G401.6 (cell line): ENCODE measurements around the gene RNF222.

Experiments used
- FAIRE-seq: peaks from 2 replicates; lab custom pipeline; 2012; peaks lifted over from hg19 to GRCh38; lab: Jason Lieb, UNC

RNF222 gene, protein sequence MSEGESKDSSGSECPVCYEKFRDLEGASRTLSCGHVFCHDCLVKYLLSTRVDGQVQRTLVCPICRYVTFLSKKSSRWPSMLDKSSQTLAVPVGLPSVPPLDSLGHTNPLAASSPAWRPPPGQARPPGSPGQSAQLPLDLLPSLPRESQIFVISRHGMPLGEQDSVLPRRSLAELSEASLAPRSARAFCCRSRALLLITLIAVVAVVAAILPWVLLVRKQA

DNA sequence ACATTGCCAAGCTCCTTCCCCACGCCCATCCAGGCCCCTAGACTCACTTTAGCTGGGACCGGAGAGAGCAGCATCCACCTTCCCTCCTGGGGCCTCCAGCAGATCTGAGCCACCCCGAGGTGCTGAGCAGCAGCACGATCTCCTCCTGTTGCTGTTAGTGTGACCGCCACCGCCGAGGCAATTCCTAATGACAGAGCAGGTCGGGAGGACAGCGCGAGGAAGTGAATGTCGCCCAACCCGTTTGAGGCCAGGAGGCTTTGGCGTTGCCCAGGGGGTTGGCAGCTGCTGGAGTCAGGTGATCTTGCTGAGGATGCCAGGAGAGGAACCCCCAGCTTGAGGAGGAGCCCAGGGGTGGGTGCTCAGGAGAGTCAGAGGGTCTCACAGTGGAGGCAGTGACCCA lies at the start of gene RNF222:
Gene RNF222, minus strand, starts transcription at position 192 of the 400 bp plus-strand sequence. CDS start 4,366 bp downstream, outside the sequence.
- FAIRE-seq, result no peak

DNA sequence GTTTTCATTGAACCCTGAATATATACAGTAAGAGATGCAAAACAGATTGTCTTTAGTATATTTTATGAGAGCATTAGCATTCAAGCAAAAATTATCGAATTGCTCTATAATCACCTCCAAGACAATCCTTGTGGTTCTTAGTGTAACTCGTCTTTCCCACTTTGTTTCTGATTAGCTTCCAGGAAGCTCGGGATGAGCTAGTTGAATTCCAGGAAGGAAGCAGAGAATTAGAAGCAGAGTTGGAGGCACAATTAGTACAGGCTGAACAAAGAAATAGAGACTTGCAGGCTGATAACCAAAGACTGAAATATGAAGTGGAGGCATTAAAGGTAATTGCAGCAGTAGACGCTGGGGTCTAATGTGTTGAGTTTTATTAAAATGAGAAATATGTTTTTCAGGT lies 47.9 kb upstream of the RNF222 start:
- no peak for FAIRE-seq

DNA sequence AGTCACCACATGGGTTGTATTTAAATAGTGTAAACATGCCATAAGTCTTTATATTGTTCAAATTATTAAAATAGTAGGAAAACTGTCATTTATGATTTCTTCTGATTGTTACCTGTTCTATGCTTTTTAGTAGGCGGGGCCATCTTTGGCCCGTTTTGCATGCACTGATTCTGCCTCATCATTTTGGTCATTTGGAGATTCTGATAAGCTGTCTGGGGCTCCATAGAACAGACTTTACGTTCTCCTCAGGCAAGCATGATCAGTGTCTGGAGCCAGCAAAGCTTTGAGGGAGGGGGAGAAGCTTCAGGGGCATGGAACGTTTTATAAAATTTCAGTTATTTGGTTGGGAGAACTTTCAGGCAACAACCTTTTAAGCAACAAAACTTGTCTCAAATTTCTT lies 46.9 kb upstream of the RNF222 start:
- no peak for FAIRE-seq

DNA sequence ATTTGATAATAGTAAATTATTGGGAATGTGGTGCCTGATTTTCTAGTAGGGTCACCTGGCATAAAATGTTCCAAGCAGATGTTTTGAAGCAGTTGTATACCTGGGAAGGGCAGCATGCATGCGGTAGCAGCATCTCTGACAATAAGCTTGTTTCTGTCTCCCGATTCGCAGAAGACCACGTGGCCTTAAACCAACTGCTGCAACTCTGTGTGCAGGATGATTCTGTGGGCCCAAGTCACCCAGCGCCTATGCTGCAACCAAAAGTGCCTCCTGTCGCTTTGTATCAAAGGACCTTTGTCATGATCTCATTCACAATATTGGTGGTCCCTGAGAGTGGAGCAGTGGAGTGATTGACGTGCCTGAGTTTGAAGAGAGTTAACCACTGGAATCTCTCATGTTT lies 46.1 kb upstream of the RNF222 start:
- FAIRE-seq, result no peak

DNA sequence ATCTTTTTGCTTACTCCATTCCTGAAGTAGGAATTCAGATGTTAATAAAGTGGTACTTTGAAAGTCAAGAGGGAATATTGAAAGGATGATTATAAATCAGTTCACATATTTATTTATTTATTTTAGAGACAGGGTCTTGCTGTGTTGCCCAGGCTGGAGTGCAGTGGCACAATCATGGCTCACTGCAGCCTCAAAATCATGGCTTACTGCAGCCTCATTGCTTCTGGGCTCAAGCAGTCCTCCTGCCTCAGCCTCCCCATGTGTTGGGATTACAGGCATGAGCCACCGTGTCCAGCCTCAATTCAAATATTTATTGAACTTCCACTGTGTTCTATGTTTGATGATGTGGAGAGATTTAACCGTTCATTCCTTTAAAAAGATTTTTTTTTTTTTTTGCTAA lies 44.7 kb upstream of the RNF222 start:
- no peak for FAIRE-seq

DNA sequence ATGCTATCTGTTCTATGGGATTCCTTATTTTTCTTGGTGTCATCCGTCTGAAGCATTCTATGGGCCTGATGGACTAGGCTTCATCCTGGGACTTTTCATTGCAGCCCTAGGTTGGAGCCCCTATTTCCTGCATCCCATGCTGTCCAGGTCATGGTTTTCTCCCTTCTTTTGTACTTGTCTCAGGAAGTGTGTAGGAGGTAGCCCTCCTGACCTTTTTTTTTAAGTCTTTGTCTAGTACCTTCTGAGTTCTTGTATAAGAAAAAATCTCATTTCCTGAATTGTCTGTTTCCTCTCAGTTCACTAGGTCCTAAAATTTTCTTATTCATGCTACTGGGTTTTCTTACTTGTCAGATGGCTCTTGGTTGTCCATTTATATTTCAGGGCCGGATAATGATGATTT lies 44.1 kb upstream of the RNF222 start:
- FAIRE-seq, result no peak

DNA sequence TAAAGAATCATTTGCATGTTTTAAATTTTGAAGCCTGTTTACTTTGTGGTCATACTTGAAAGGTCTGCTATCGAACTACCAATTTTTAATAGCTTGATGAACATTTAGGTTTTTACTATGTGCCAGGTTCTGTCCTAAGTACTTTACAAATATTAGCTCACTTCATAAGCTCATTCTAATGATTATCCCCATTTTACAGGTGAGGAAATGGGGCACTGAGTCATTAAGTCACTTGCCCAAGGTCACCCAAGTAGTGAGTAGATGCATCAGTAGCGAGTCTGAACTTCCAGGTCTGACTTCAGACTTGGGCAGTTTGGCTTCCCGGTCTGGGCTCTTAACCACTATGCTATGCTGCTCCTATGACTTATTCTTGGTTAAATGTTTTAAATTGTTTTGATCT lies 42.1 kb upstream of the RNF222 start:
- FAIRE-seq, result no peak

DNA sequence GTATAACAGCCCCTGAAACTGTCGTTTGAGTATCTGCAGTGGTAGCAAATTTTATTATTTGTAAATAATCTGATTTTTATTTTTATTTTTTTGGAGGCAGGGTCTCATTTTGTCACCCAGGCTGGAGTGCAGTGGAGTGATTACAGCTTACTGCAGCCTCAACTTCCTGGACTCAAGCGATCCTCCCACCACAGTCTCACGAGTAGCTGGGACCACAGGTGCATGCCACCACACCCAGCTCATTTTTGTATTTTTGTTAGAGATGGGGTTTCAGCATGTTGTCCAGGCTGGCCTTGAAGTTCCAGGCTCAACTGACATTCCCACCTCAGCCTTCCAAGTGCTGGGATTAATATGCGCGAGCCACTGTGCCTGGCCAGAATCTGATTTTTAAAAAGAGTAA lies 40.8 kb upstream of the RNF222 start:
- no peak for FAIRE-seq

DNA sequence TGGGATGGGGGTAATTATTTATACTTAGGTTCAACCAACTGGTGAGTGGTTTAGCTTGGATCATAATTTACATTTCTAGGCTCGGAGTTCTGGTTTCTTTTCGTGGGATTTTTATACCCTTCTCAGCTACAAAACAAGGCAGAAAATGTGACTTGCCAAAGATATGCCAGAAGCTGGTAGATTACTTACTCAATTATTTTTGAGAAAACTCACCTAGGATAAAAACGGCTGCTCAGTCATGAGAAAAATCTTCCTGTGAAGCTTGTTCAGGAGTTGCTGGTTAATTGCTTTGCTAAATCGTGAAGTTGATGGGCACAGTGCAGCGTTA lies 39.2 kb upstream of the RNF222 start:
- no peak for FAIRE-seq

DNA sequence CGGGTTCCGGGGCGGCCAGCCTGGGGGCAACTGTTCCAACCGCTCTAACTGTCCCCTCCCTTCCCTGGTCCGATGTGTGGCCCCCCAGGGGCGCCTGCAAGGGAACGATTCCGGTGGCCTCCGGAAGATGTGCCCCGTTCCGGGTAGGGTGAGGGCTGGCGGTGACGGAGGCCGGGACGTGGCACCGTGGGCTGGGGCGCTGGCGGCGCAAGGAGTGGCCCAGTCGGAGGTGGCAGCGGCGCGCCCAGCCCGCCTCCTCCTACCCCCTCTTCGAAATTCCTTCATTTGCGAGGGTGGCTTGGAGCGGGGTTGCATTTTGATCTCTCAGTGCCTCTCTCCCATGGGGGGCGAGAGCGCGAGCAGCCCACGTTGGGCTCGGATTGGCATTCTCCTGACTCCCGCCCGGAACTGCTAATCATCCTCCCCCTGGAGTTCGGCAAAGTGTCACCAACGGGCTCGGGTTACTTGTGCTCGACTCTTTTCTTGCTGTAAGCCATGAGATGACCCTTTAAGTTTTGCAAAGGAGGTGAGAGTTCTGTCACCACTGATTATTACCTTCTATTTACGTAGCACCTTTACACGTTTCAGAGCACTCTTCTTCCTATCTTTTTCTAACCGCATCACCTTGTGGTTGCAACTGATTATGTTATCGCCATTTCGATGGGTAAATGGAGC lies 38.7 kb upstream of the RNF222 start:
- no peak for FAIRE-seq

DNA sequence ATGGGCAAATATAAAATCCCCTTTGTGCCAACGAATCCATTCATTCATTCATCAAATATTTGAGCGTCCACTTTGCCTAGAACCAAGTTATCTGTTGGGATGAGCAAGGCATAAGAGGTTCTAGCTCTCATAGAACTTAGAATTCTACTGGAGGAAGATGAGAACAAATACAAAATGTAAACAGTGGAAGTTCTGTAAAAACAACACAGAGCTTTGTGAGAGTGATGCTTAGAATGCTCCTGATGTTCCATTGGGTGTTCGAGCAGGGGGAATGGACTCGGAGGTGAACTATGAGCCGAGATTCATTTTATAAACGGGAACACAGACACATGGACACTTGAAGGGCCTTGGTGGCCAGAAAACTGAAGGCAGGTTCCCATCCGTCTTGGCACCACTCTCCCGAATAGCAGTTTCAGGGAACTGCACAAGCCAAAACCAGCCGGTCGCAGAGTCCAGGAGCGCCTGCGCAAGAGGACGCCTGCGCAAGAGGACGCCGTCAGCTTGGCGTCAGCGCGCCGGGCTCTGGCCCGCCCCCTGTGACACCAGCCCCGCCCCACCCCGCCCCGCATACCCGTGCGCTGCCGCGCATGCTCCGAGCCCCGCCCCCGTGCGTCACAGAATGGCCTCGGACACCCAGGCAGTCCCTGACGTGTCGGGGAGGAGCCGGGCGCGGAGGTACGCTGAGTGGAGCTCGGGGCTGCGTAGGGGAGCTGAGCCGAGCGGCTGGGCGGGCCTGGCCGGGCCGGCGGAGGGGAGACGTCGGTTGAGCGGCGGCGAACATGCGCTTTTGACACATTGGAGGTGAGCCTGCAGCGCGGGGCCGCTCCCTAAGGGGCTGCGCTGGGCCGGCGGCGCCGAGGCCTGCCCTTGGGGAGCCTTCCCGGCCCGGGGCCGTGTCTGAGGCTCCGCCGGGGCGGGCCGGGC lies 37.9 kb upstream of the RNF222 start, which contains the start of gene NDEL1:
Gene NDEL1, plus strand, starts transcription at position 640 of the 924 bp plus-strand sequence. CDS start 8,388 bp downstream, outside the sequence.
- FAIRE-seq, result no peak

DNA sequence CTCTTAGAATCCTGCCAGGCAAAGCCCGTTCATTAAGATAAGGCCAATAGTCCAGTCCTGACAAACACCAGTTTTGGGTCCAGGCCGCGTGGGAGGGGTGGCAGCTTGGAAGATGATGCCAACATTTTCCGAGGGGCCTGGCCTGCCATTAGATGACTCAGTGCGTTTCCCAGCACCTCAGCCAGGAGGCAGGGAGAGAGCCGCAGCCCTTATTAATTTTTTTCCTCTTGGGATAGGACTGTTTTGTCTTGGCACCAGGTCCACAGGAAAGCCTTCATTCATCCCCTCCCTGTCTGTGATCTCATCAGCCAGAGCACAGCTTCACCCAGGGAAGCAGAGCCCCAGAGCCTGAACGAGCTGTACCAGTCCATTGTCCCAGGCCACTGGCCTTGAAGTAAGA lies 33.3 kb upstream of the RNF222 start:
- no peak for FAIRE-seq

DNA sequence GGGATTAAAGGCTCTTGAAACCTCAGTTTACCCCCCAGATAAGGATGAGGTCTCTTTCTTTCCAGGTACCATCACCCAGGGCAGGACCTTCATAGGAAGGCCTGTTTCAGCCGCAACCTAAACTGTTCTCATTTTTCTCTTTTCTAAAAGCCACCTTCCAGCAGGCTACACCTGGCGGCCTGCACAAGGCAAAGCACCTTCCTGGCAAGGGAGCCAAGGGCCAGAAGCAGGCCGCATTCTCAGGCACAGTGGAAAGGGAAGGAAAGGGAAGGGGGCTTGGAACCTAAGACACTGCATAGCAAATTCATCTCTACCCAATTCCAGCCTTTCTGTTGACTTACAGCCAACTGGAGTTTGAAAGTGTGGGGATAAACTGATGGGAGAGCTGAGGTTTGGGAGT lies 29.2 kb upstream of the RNF222 start:
- FAIRE-seq, result no peak

DNA sequence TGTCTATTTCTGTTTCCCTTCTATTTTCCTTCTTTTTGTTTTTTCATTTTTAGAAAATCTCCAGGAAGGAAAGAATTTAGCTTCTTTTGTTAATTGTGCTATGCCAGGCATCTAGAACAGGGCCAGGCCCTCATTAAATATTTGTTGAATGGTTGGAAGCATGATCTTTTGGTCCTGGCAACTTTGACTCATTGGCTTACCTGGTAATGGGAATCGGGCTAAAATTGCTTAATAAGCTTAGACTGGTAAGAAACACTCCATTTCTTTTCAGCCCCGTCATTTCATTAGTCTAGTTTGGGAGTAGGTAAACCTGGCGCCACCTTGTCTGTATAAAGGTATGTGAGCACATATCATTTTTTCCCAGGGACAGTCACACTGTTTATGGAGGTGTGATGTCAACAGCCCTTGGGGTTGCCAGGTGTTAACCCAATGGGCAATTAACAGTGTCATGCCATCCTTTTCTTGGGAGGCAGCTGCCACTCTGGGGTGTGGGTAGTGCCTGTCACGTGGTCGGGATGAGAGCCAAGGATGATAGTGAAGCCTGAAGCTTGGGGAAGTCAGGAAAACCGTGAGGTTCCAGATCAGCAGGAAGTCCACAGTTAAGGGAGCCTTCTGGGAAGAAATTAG lies 28.6 kb upstream of the RNF222 start:
- FAIRE-seq, result no peak

DNA sequence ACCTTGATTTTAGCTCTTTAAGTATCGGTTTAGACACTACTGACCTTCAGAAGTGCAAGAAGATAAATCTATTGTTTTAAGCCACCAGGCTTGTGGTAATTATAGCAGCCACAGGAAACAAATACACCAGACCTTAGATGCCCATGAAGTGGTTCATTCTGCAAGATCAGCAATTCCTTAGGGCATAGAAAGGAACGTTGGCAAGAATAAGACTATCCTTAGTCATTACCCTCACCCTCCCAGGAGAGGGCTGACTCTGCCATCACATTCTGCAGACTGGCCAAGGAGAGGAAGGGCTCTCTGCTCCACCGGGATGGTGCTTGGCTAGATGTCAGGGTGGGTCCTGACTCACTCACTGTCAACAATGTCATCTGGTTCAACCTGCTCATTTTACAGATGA lies 23.9 kb upstream of the RNF222 start:
- no peak for FAIRE-seq

DNA sequence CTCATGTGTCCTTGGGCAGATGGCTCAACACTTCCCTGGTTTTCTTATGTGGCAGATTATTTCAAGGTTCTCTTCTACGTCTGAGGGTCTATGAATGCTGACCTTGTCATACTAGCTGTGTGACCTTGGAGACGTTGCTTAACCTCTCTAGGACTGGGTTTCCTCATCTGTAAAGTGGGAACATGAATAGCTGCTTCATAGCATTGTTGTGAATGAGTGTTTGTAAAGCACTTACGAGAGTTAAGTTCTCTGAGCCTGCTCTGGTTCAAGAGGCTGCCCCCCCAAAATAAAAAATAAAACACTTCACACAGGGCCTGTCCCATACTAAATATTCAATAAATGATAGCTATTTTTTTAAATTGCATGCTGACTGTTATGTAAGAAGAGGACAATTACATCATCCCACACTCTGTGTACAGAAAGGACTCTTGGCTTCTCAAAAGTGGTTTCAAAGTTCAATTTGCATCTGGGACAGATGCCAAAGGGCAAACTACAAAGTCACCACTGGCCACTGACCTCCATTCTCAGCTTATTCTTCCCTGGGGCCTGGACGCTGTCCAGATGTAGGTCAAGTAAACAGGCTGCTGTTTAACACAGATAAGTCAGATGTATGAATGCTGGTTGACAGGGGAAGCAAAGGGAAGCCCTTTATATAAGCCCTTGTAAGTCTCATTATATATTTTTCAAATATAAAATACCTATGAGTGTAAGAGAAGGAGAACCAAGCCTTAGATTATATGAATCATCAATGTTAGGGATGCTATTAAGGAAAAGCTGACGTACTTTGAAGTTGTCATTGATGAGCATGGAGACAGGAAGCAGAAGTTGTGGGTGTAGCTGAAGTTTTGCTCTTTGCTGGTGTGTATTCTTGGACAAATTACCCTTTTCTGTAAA lies 22.7 kb upstream of the RNF222 start:
- no peak for FAIRE-seq

DNA sequence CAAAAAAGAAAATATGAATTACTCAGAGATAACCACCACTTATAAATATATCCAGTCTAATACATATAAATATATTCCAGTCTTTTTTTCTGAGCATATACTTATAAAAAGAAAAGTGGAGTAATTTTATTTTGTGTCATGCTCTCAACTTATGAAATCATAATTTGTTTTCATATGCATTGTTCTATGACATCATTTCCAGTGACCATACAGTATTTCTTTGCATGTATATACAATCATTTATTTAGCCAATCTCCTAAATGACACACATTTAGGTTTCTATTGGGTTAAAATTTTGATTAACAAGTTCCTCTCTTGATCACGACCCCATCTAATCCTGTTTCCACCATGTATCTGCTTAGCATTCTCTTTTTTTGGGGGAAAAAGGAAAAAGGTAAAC lies 21.7 kb upstream of the RNF222 start:
- no peak for FAIRE-seq

DNA sequence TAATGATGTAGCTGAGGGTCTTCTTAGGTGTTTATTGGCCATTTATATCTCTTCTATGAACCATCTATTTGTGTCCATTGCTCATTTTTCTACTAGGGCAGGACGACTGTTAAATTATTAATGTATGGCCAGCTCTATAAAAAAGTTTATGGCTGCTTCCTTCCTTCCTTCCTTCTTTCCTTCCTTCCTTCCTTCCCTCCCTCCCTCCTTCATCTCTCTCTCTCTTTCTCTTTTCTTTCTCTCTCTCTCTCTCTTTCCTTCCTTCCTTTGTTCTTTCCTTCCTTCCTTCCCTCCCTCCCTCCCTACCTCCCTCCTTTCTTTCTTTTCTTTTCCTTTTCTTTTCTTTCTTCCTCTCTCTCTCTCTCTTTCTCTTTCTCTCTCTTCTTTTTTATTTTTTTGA lies 20.8 kb upstream of the RNF222 start:
- FAIRE-seq, result no peak

DNA sequence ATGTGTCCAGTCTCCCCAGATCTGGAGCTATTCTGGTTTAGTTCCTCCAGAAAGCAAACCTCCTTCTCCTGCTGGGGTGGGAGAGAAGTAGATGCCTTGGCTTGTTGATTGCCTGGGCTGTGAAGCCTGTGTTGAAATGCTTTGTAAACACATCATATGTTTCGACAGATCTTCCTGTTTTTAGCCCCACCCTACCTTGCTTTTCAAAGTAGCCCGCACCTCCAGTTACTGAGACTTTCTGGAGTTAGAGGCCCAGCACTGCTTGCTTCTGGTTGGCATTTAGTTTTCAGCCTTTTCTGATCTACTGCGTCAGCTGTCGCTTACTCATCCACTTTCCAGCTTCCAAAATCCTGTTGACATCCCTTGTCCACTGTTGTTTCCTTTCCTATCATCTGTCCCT lies 20.2 kb upstream of the RNF222 start:
- FAIRE-seq, result no peak

DNA sequence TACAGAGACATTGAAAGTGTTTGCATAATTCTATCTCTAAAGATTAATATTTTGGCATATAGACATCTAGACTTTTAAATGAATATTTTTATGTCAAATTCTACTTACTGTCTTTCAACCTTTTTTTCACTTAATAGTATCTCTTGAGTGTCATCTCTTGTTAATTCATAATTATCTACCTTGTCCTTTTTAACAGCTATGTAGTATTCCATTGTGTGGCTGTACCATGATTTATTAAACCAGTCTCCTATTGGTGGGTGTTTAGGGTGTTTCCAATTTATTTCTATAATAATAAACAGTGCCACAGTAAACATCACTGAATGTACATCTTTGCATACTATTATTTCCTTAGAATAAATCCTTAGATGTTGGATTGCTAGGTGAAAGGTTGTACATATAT lies 16.3 kb upstream of the RNF222 start:
- FAIRE-seq, result no peak

DNA sequence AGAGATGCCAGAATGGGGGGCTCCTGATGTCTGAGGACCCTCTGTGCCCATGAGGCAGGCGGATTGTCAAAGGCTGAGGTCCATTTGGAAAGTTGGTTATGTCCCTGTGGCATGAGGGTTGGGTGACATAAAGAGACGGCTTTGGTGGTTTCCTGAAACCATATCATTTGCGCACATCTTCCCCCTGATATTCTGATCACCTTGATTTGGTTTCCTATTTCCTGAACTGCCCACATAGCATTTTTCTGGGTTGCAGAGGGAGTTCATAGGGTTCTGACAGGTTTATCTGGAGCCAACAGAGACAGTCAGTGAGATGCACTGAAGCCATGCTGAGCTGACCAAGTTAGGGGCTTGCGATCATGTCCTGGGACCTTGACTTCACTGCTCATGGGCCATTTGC lies 15.7 kb upstream of the RNF222 start:
- no peak for FAIRE-seq

DNA sequence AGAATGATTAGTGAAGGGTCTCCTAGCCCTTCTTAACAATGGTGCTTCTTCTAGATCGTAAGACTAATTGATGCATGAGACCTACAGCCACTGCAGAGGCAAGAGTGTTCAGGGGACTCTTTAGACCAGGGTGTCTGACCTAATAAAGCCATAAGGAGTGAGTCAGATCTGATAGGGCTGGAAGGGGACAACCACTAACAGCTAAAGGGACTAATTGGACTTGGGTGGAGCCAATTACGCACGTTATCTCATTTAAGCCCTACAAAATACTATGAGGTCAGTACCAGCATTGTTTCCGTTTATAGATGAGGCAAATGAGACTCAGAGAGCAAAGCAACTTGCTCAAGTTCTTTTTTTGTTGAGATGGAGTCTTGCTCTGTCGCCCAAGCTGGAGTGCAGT lies 14.5 kb upstream of the RNF222 start:
- no peak for FAIRE-seq
